Sigmoid colon (tissue), 4 donors: ENCODE measurements around the gene PLCB1.

Experiments used
- EP300 ChIP-seq, 4 donors: sonication (generic); formaldehyde crosslinking; IDR thresholded peaks; one replicate each; pipeline ENCODE4 v1.6.1; 2017; ENCODE audit warnings: antibody characterized with exemption in 4 of 4
- POLR2A ChIP-seq, 2 donors: fragments of 450-650 bp; IDR thresholded peaks; one replicate each; pipeline ENCODE4 v1.6.1; 2016; ENCODE audit warnings: antibody characterized with exemption in 2 of 2, mild to moderate bottlenecking in 2 of 2, moderate library complexity in 2 of 2
- TF ChIP-seq, protein P1 (sequence below), 4 experiments: fragments of 450-650 bp in 3 of 4; fragments of 200-600 bp in 1 of 4; IDR thresholded peaks; one replicate each; pipeline ENCODE4 v1.5.1; 2016 to 2019; ENCODE audit warnings: antibody characterized with exemption in 4 of 4, mild to moderate bottlenecking in 3 of 4, moderate library complexity in 2 of 4

DNA sequence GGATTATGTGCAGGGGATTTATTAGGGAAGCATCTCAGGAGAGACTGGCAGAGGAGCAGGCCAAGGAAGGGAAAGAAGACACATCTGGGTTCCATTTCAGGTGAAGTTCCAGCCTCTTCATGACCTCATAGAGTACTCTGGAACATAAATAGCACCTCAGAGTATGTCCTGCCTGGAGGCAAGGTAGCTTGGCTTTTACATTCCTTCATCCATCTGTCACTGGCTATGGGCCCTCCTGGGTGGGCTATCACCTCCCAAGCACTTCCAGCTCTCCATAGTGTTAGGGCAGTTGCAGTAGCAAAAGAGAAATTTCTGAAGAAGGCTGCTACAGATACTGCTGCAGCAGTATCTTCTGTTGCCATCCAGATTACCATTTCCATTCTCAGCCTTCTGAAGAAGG lies 116.0 kb downstream of the PLCB1 start:
- TF ChIP-seq POLR2A (IDR thresholded peaks at IDR 0.05): no peak
- TF ChIP-seq EP300 (IDR thresholded peaks at IDR 0.05): no peak
- TF ChIP-seq, protein P1, sequence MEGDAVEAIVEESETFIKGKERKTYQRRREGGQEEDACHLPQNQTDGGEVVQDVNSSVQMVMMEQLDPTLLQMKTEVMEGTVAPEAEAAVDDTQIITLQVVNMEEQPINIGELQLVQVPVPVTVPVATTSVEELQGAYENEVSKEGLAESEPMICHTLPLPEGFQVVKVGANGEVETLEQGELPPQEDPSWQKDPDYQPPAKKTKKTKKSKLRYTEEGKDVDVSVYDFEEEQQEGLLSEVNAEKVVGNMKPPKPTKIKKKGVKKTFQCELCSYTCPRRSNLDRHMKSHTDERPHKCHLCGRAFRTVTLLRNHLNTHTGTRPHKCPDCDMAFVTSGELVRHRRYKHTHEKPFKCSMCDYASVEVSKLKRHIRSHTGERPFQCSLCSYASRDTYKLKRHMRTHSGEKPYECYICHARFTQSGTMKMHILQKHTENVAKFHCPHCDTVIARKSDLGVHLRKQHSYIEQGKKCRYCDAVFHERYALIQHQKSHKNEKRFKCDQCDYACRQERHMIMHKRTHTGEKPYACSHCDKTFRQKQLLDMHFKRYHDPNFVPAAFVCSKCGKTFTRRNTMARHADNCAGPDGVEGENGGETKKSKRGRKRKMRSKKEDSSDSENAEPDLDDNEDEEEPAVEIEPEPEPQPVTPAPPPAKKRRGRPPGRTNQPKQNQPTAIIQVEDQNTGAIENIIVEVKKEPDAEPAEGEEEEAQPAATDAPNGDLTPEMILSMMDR (IDR thresholded peaks at IDR 0.05): no peak
